WTC11 (cell line): ENCODE data around the gene ITPRID1.

Source experiments
- ELF4 ChIP-seq: sonication (generic); formaldehyde crosslinking; IDR thresholded peaks from 2 replicates; pipeline ENCODE4 v1.8.1; 2022; ENCODE audit warnings: low read depth, mild to moderate bottlenecking, moderate library complexity, missing genetic modification reagents
- KAT7 ChIP-seq: sonication (generic); formaldehyde crosslinking; IDR thresholded peaks from 2 replicates; pipeline ENCODE4 v1.8.1; 2023; ENCODE audit warnings: missing genetic modification reagents, mild to moderate bottlenecking, borderline replicate concordance
- MXD4 ChIP-seq: fragments of 250-450 bp; sonication (Bioruptor Pico); IDR thresholded peaks from 2 replicates; pipeline ENCODE4 v1.8.0; 2021; ENCODE audit warnings: mild to moderate bottlenecking, moderate library complexity, borderline replicate concordance
- SP1 ChIP-seq: sonication (generic); formaldehyde crosslinking; conservative IDR thresholded peaks from 2 replicates; pipeline ENCODE4 v1.8.1; 2022; ENCODE audit warnings: missing genetic modification reagents
- STAT6 ChIP-seq: sonication (generic); formaldehyde crosslinking; conservative IDR thresholded peaks from 2 replicates; pipeline ENCODE4 v1.8.1; 2023; ENCODE audit warnings: mild to moderate bottlenecking, low read depth, missing genetic modification reagents, moderate library complexity
- TCF7 ChIP-seq: sonication (generic); formaldehyde crosslinking; IDR thresholded peaks from 2 replicates; pipeline ENCODE4 v1.8.0; 2022; ENCODE audit warnings: mild to moderate bottlenecking, low read depth, missing genetic modification reagents, moderate library complexity
- ZNF138 ChIP-seq: sonication (generic); formaldehyde crosslinking; conservative IDR thresholded peaks from 2 replicates; pipeline ENCODE4 v1.8.1; 2022; ENCODE audit warnings: mild to moderate bottlenecking, moderate library complexity, missing genetic modification reagents
- ZNF232 ChIP-seq: sonication (generic); formaldehyde crosslinking; IDR thresholded peaks from 2 replicates; pipeline ENCODE4 v1.8.0; 2022; ENCODE audit warnings: mild to moderate bottlenecking, missing genetic modification reagents
- ZNF263 ChIP-seq: sonication (generic); formaldehyde crosslinking; IDR thresholded peaks from 2 replicates; pipeline ENCODE4 v1.8.1; 2022; ENCODE audit warnings: low read depth, mild to moderate bottlenecking, moderate library complexity, missing genetic modification reagents
- TF ChIP-seq, protein P1 (sequence below): fragments of 200-600 bp; IDR thresholded peaks from 2 replicates; pipeline ENCODE4 v1.8.0; 2022; ENCODE audit warnings: antibody characterized with exemption
- TF ChIP-seq, protein P2 (sequence below): sonication (generic); formaldehyde crosslinking; IDR thresholded peaks from 2 replicates; pipeline ENCODE4 v1.8.0; 2023; ENCODE audit warnings: missing genetic modification reagents

DNA sequence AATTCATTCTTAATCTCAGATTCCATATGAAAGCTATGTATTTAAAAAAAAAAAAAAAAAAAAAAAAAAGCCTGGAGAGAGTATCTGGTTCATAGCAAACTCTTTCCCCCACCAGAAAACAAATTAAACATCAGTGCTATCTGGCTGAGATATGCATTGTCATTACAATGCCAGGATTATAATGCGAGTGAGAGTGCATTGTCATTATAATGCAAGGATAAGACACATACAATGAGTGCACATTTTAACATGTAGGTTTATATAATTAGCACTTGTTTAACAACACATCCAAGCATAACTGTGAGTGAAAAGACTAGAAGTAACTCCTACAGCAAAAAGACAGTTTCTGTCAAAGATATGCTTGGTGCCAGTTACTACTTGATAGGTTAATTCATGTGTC, 48.1 kb downstream of the ITPRID1 start:
- TF ChIP-seq, protein P1, sequence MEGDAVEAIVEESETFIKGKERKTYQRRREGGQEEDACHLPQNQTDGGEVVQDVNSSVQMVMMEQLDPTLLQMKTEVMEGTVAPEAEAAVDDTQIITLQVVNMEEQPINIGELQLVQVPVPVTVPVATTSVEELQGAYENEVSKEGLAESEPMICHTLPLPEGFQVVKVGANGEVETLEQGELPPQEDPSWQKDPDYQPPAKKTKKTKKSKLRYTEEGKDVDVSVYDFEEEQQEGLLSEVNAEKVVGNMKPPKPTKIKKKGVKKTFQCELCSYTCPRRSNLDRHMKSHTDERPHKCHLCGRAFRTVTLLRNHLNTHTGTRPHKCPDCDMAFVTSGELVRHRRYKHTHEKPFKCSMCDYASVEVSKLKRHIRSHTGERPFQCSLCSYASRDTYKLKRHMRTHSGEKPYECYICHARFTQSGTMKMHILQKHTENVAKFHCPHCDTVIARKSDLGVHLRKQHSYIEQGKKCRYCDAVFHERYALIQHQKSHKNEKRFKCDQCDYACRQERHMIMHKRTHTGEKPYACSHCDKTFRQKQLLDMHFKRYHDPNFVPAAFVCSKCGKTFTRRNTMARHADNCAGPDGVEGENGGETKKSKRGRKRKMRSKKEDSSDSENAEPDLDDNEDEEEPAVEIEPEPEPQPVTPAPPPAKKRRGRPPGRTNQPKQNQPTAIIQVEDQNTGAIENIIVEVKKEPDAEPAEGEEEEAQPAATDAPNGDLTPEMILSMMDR, result no peak
- TF ChIP-seq KAT7 (CRISPR knock-in tag), result no peak
- TF ChIP-seq SP1, result no peak
- no peak for TF ChIP-seq ZNF232 (CRISPR knock-in tag)
- TF ChIP-seq ZNF263, result no peak
- no peak for TF ChIP-seq ZNF138
- TF ChIP-seq, protein P2, sequence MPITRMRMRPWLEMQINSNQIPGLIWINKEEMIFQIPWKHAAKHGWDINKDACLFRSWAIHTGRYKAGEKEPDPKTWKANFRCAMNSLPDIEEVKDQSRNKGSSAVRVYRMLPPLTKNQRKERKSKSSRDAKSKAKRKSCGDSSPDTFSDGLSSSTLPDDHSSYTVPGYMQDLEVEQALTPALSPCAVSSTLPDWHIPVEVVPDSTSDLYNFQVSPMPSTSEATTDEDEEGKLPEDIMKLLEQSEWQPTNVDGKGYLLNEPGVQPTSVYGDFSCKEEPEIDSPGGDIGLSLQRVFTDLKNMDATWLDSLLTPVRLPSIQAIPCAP (CRISPR knock-in tag), result no peak
- no peak for TF ChIP-seq TCF7 (CRISPR knock-in tag)
- no peak for TF ChIP-seq MXD4 (CRISPR knock-in tag)
- TF ChIP-seq STAT6, result no peak
- no peak for TF ChIP-seq ELF4 (CRISPR knock-in tag)
